ENCODE results near the gene BCL11B. TPM values are rescaled to one million over a fixed set of nuclear protein-coding genes. Genes with fewer than 3 reads are reported as not detected.

Gene BCL11B
- total and polyA plus RNA-seq, 4 donors: 0.04 to 0.42 (median 0.16) TPM

GRCh38 chr14:99280852-99281251 is 8.9 kb upstream of the BCL11B start:
- 64% methylated on average over 4 of the region's 4 CpGs for WGBS
- no peaks in the 10 kb centered on the region for H3K4me1 ChIP-seq (ENCODE audit: control insufficient read depth in 4 of 4, insufficient read depth in 4 of 4, low read length in 3 of 4)
- H3K9ac ChIP-seq (ENCODE audit: low read depth in 1 of 2, low read length in 2 of 2): no peak overlapping the region
- no peak overlapping the region for H3K27ac ChIP-seq (ENCODE audit: low read depth in 1 of 2, low read length in 2 of 2)
- no peak for TF ChIP-seq FOXA1 (IDR thresholded peaks at IDR 0.05)
- TF ChIP-seq REST (IDR thresholded peaks at IDR 0.05): no peak
- TF ChIP-seq YY1 (IDR thresholded peaks at IDR 0.05): no peak
- TF ChIP-seq SP1 (IDR thresholded peaks at IDR 0.05): no peak
- TF ChIP-seq JUND (IDR thresholded peaks at IDR 0.05): no peak
- TF ChIP-seq CTCF (IDR thresholded peaks at IDR 0.05; ENCODE audit: low read depth, low read length, missing input control): no peak
- TF ChIP-seq ZBTB33 (IDR thresholded peaks at IDR 0.05): no peak
- peaks cover 0 to 5% (median under 1%) of the 10 kb centered on the region in 4 donors for H3K27me3 ChIP-seq (ENCODE audit: control insufficient read depth in 4 of 4, insufficient read depth in 4 of 4, low read length in 3 of 4)
- H3K36me3 ChIP-seq (ENCODE audit: control insufficient read depth in 4 of 4, insufficient read depth in 3 of 4, low read depth in 1 of 4, low read length in 3 of 4): no peaks in the 10 kb centered on the region
- no peak for DNase-seq (ENCODE audit: low spot score)
- no peaks in the 10 kb centered on the region for H3K9me3 ChIP-seq (ENCODE audit: control insufficient read depth in 4 of 4, low read length in 3 of 4)
- H3K4me3 ChIP-seq (ENCODE audit: low read depth in 1 of 3, low read length in 3 of 3): no peak overlapping the region

GRCh38 chr14:99280066-99280731 is 8.2 kb upstream of the BCL11B start:
- WGBS: 90% methylated on average over 19 of the region's 19 CpGs
- Histone ChIP-seq H3K4me1 (ENCODE audit: control insufficient read depth in 4 of 4, insufficient read depth in 4 of 4, low read length in 3 of 4) (no peaks in the 10 kb centered on the region), H3K27ac (ENCODE audit: low read depth in 1 of 2, low read length in 2 of 2) (no peak overlapping the region), H3K4me3 (ENCODE audit: low read depth in 1 of 3, low read length in 3 of 3) (no peak overlapping the region), H3K9ac (ENCODE audit: low read depth in 1 of 2, low read length in 2 of 2) (no peak overlapping the region), H3K36me3 (ENCODE audit: control insufficient read depth in 4 of 4, insufficient read depth in 3 of 4, low read depth in 1 of 4, low read length in 3 of 4) (no peaks in the 10 kb centered on the region), H3K9me3 (ENCODE audit: control insufficient read depth in 4 of 4, low read length in 3 of 4) (no peaks in the 10 kb centered on the region), H3K27me3 (ENCODE audit: control insufficient read depth in 4 of 4, insufficient read depth in 4 of 4, low read length in 3 of 4) (peaks cover 0 to 5% (median under 1%) of the 10 kb centered on the region in 4 donors)
- DNase-seq (ENCODE audit: low spot score): no peak
- TF ChIP-seq RXRA (IDR thresholded peaks at IDR 0.05) (no peak), SP1 (IDR thresholded peaks at IDR 0.05) (no peak), ZBTB33 (IDR thresholded peaks at IDR 0.05) (no peak), GABPA (IDR thresholded peaks at IDR 0.05 in 1 of 2, conservative IDR thresholded peaks at IDR 0.05 in 1 of 2) (no peak), CTCF (IDR thresholded peaks at IDR 0.05; ENCODE audit: low read depth, low read length, missing input control) (no peak), NR2F2 (IDR thresholded peaks at IDR 0.05) (no peak), EGR1 (IDR thresholded peaks at IDR 0.05; ENCODE audit: low read depth in 2 of 2) (no peak), HNF4G (IDR thresholded peaks at IDR 0.05) (no peak), JUND (IDR thresholded peaks at IDR 0.05) (no peak), REST (IDR thresholded peaks at IDR 0.05) (no peak), MAX (IDR thresholded peaks at IDR 0.05) (no peak), YY1 (IDR thresholded peaks at IDR 0.05) (no peak), RAD21 (IDR thresholded peaks at IDR 0.05) (no peak)

Measured in liver (tissue), 9 donors.